DMS114 treated with DMSO at 0.1 percent for 48 hours (cell line): ENCODE data around the gene INSL6.
A peak's percentile ranks its signal among the peaks of the same experiment; 100 is the strongest.
"Not testable (repeated sequence)": the region's sequence is repeated elsewhere in the genome, so short reads cannot be mapped to it uniquely, and the experiment has no call there.

ENCODE experiments used
- DNase-seq: peaks from one replicate; lab custom pipeline; 2025; ENCODE audit not compliant: unreplicated experiment; lab: John Stamatoyannopoulos, UW

Gene INSL6, protein sequence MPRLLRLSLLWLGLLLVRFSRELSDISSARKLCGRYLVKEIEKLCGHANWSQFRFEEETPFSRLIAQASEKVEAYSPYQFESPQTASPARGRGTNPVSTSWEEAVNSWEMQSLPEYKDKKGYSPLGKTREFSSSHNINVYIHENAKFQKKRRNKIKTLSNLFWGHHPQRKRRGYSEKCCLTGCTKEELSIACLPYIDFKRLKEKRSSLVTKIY

DNA sequence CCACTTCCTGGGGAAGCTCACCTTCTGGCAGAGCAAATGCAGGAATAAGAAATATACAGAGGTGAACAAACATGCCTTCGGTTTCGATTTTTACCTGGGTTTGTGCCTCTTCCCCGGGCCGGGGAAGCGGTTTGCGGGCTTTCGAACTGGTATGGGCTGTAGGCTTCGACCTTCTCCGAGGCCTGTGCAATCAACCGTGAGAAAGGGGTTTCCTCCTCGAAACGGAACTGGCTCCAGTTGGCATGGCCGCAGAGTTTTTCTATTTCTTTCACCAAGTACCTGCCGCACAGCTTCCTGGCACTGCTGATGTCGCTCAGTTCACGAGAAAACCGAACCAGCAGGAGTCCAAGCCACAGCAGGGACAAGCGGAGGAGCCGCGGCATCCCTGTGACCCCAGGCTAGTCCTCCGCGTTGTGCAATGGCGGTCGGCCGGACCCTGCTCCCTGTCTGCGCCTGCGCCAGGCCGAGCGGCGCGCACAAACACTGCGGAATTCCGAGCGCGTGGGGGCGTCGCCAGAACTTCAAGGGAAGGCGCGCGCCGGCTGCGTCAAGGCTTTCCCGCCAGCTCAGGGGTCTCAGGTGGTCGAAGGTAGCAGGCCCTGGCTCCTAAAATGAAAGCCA is at the start of gene INSL6:
Gene INSL6 (minus strand): TSS at position 420 of the 621 bp plus-strand sequence. CDS start 37 bp downstream, at position 383.
- no peak for DNase-seq

DNA sequence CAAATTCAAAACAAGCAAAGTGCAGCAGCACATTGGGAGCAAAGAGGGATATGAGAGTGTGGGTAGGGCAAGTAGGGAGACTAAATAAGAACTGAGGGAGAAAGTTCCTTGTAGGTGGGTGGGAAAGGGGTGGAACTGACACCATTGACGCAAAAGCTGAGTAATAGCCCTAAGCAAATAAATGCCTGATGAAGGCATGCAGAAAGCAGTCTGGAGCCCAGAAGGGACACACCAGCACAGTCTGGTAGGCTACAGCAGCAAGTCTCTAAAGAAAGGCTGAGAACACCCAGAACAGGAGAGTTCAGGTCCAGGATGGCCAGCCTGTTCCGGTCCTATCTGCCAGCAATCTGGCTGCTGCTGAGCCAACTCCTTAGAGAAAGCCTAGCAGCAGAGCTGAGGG is 45.8 kb upstream of the INSL6 start, which contains the start of gene INSL4:
Gene INSL4 (plus strand): TSS at position 208 of the 400 bp plus-strand sequence. CDS start 105 bp downstream, at position 313.
- no peak for DNase-seq

DNA sequence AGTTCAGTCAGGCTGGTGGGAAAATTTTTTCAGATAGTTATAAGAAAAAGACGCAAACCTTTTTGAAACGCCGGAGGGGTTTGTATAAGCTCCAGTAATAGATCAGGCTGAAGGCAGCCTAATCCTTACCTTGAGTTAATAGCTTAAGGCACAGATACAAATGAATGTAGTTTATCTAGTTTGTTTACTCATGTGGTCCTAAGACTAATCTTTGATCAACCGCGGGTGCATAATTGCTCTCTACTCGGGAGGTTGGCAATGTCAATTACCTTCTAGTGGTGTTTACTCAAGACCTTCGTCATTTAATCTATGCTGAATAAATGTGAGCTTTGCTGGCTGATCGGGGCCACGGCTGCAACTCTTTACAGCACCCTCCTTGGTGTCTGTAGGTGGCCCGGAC is 45.1 kb upstream of the INSL6 start:
- DNase-seq: no peak

DNA sequence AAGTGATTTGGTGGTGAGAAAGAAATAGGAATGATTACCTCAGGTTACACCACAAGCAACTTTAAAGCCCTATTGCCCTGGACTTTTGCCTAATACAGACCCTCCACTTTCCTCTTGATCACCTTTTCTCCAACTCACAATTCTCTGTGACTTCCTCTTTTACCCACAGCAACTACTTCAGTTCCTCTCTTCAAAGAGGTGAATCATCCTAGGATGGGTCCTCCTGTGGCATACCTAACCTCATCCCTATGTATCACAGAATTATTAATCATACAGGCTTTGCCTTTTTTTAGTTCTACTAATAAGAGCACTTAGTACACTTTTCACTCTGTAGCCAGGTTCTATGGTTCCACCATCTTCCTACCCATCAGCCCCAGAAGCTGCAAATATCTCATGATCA is 19.6 kb upstream of the INSL6 start:
- no peak for DNase-seq

DNA sequence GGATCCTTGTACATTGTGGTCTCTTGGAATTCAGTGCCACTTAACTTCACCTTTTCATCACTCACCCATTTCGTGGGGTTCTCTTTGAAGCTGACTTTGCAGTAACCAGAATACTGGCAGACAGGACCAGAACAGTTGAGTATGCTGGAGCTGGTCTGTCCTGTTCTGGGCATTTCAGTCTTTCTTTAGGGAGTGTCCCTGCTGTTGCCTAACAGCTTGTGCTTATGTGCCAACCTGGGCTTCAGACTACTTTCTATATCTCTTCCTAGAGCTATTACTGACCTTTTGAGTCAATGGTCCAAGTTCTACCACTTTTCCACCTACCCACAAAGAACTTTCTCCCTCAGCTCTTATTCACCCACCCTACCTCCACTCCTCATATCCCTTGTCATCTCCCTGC is 10.0 kb upstream of the INSL6 start:
- DNase-seq: no peak

DNA sequence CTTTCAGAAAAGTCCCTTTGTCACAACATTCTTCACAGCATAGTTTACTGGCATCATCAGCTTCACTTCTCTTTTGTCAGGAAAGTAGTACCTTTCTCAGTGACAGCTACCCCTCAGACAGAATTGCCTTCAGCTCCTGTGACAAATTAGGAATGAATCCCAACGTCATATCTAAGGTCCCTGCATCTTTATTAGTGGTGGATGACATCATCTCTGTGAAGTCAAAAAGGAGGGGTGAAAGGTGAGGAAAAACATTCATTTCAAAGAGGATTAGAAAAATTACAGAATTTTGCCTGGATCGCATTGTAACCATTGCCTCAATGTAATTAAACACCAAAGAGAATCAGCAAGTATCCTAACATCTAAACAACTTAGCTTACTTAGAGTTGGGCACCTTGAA is 7.9 kb upstream of the INSL6 start:
- DNase-seq: no peak

DNA sequence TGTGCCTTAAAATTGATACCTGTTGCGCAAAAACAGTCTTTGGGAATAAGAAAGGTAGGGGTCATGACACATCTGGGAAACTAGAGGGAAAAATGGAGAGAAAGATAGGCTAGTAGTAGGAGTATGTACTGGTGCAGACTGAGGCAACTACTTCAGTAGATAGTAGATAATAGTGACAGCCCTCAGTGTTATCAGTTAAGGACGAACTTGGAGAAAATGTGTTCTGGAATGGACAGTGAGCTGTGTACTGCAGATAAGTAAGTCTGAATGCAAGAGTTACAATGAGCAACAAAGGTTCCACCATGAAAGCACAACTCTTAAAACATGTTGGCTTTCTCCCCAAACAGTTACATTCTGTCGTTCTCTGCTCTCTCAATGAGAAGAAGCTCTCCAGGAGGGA is 6.5 kb upstream of the INSL6 start:
- no peak for DNase-seq

DNA sequence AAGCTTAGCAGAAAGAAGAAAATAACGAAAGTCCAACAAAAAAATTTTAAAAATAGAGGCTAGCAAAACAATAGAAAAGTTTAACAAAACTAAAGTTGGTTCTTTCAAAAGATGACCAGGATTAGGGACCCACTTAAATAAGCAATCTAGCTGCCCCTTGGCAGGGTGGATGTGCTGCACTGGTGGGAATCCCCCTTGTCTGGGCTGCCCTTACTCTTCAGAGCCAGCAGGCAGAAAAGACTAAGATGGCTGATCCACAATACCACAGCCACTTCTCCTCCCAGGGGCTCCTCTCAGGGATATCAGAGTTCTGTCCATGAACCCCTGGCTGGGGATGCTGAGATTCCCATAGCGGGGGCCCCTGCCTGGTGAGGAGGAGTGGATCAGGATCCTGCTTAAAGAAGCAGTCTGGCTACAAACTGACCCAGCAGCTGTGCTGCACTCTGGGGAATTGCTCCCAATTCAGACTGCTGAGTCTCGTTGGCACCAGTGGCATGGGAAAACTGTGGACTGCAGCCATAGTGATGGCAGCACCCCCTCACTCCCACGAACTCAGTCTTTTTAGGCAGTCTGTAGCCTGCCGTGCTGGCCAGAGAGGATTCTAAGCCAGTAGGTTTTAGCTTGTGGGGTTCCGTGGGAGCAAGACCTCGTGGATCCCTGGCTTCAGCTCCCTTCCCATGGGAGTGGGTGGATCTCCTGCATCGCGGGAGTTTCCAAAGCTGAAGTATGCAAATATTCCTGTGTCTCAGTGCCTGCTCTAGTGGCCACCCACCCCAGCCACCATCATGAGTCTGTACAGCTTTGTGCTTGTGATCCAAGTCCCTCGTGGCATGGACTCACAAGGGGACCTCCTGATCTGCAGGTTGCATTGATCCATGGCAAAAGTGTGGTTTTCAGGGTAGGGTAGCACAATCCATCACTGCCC is 2.9 kb upstream of the INSL6 start:
- DNase-seq: no peak

DNA sequence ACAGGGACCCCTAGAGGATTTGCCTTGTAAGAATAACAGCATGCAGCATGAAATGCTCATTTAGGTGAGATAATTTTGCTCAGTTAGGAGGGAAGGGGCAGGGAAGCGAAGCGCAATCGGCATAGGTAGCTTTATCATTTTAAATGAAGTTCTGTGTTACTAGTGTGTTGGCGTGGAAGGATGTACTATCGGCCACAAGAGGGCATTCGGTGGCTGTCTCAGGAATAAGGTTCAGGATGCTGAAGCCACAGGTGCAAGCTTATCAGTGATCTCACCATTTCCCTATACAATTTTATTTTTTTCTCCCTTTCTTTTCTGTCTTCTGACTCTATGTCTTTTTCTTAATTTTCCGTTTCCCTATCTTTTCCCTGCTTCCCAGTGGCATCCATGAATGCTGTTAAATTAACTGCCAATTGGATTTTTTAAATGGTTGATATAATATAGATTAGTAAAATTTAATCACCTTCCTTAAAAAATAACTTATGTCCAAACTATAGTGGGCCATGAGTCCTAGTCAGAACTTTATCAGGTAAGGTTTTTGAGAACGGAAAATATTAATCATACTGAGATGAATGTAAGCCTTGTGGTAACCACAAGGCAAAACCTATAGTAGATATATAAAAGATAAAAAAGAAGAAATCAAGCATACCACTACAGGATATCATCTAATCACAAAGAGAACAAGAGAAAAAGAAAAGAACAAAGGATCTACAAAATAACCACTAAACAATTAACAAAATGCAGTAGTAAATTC is 1.2 kb upstream of the INSL6 start:
- DNase-seq: peak; percentile 35

DNA sequence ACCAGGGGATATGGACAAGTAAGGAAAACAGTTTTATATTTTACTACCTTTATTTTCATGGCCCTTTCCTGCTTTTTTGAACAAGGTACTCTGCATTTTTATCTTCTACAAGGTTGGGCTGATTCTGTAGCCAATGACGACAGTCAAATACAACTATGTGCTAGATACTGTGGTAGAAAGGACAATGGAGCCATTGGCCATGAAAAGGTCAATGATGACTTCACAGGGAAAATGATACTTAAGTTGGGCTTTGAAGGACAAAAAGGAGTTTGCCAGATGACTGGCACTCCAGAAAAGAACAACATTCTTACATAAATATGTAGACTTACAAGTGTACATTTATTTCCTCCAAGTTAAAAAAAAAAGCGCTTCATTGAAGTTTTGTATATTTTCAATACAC is 663 bp downstream of the INSL6 start:
- no peak for DNase-seq

DNA sequence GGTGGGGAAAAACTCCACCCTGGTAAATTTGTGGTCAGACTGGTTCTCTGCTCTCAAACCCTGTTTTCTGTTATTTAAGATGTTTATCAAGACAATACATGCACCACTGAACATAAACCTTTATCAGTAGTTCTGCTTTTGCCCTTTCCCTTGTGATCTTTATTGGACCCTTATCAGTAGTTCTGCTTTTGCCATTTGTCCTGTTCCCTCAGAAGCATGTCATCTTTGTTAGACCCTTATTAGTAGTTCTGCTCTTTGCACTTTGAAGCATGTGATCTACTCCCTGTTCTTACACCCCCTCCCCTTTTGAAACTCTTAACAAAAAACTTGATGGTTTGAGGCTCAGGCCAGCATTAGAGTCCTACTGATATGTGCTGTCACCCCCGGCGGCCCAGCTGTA is 4.8 kb downstream of the INSL6 start:
- DNase-seq: not testable (repeated sequence)

DNA sequence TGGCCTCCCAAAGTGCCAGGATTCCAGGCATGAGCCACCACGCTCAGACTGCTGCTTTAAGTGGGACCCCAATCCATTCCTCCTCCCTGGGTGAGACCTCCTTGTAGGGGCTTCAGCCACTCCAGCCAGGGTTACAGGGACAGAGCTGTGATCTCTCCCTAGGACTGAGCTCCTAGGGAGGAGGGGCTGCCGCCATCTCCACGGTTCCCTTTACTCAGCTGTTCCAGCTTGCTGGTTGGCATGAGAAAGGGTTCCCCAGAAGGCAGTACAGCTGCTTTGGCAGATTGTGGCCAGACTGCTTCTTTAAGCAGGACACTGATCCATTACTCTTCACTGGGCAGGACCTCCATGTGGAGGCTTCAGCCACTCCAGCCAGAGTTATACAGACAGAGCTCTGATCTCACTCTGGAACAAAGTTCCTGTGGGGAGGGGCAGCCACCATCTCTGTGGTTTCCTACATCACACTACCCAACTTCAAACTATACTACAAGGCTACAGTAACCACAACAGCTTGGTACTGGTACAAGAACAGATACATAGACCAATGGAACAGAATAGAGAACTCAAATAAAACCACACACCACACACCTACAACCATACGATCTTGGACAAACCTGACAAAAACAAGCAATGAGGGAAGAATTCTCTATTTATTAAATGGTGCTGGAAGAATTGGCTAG is 7.2 kb downstream of the INSL6 start:
- no peak for DNase-seq

DNA sequence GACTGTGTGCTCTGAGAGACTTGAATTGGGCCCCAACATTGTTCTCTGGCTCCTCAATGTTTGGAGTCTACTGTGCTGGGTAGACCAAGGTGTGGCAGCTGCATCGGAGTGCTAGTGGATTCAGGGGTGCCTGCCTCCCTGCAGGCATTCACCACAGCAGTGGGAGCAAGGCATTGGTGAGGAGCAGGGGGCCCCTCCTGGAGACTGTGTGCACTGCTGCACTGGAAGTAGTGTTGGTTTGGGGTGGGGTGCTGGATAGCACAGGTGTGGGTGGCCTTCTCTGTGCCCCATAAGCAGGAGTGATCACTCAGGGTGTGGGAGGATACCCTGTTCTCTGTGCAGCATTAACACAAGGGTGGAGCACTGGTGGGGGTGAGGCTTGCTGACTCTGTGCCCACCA is 39.2 kb downstream of the INSL6 start:
- DNase-seq: no peak

DNA sequence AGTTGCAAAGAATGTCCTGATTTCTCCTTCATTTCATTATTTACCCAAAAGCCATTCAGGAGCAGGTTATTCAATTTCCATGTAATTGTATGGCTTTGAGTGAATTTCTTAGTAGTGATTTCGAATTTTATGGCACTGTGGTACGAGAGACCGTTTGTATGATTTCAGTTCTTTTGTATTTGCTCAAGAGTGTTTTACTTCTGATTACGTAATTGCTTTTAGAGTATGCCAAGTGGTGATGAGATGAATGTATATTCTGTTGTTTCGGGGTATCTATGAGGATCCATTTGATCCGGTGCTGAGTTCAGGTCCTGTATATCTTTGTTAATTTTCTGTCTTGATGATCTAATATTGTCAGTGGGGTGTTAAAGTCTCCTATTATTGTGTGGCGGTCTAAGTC is 41.2 kb downstream of the INSL6 start:
- no peak for DNase-seq

DNA sequence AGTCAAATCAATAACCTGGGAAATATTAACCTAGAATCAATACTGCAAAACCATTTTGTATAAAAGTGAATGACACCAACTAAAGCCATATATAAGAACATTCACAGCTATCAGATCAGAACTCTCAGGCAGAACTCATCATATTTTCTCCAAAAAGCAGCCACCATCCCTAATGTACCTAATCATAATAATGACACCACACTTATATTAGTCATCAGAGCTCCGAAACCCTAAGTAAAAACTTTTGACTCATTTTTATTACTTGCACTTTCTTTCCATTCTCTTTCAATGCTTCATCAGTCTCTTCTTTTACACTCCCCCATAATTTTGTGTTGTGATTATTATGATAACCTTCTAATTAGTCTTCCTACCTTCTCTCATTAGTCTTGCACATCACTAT is 45.3 kb downstream of the INSL6 start:
- DNase-seq: no peak

DNA sequence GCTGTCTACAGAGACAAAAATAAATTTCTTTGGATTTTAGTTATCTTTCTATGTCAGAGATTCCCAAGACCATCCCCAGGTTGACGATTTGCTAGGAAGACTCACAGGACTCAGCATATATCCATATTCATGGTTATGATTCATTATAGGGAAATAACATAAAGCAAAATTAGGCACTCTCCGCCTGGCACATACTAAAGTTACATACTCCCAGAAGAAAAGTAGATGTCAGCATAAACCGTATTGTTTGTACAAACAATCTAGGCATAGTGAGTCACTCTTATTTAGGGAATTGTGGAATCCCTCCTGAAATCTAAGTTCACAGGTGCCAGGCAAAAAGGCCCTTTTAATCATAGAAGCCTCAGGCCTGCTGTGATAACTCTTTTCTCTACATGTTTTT is 62.9 kb downstream of the INSL6 start:
- DNase-seq: no peak

DNA sequence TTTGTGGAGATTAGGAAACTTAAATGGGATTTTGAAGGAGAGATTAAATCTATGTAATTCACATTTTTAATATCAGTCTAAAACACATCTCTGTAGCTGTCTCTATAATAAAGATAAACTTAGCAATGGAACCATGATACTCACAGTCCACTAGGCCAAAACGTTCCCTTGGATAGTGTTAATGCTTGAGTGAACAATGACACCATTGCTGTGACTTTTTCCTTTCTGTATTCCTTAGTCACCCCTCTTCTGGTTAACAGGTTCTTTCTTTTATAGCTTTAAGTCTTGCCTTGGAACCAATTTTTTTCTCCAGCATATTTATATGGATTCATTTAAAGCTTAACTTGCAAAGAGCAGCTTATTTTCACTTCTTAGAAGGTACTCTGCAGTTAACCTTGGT is 63.3 kb downstream of the INSL6 start:
- no peak for DNase-seq

DNA sequence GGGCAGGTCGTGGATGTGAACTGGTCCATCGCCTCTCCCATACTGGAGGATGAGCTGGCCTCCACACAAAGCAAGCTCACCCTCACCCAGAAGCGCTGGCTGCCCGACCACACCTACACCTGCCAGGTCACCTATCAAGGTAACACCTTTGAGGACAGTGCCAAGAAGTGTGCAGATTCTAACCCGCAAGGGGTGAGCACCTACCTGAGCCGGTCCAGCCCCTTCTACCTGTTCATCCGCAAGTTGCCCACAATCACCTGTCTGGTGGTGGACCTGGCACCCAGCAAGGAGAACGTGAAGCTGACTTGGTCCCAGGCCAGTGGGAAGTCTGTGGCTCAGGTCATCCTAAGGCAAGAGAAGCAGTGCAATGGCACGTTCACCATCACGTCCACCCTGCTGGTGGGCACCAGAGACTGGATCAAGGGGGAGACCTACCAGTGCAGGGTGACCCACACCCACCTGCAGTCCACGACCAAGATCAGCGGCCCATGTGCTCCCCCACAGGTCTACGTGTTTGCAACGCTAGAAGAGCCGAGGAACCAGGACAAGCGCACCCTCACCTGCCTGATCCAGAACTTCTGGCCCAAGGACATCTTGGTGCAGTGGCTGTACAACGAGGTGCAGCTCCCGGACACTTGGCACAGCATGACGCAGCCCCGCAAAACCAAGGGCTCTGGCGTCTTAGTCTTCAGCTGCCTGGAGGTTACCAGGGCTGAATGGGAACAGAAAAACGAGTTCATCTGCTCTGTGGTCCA is 71.3 kb downstream of the INSL6 start:
- no peak for DNase-seq
